Heart left ventricle (tissue), 16 donors: Measurements from ENCODE around the gene CLEC4D. TPM values are rescaled to one million over a fixed set of nuclear protein-coding genes. Genes with fewer than 3 reads are reported as not detected.

Experiments used
- ATAC-seq, 4 donors: fragments of 200-7000 bp; cut with Tn5 transposase; one replicate each; pipeline ENCODE4 v1.9.1; 2020 to 2022; ENCODE audit warnings: moderate library complexity in 4 of 4, mild to moderate bottlenecking in 3 of 4, moderate number of reproducible peaks in 1 of 4
- DNase-seq, 5 donors: peaks; one replicate each; pipeline ENCODE4 v3.0.0-alpha.2; 2020
- H3K27ac ChIP-seq, 12 donors: fragments of 200-600 bp; sonication (generic) in 4 of 12; one replicate each; pipeline versions ENCODE4 v1.5.0 to v1.8.0; 2016 to 2022; ENCODE audit warnings: mild to moderate bottlenecking in 2 of 12
- H3K27me3 ChIP-seq, 9 donors: fragments of 200-600 bp; sonication (generic) in 2 of 9; one replicate each; pipeline versions ENCODE4 v1.5.1 to v1.8.0; 2016 to 2022; ENCODE audit warnings: mild to moderate bottlenecking in 3 of 9
- H3K36me3 ChIP-seq, 9 donors: fragments of 200-600 bp; sonication (generic) in 2 of 9; one replicate each; pipeline versions ENCODE4 v1.5.0 to v1.8.0; 2018 to 2022; ENCODE audit warnings: mild to moderate bottlenecking in 2 of 9
- H3K4me1 ChIP-seq, 12 donors: fragments of 200-600 bp; sonication (generic) in 4 of 12; one replicate each; pipeline versions ENCODE4 v1.5.0 to v1.8.0; 2016 to 2022; ENCODE audit warnings: mild to moderate bottlenecking in 3 of 12
- H3K4me3 ChIP-seq, 12 donors: fragments of 200-600 bp; sonication (generic) in 4 of 12; one replicate each; pipeline versions ENCODE4 v1.5.0 to v1.8.0; 2017 to 2022; ENCODE audit warnings: mild to moderate bottlenecking in 9 of 12, moderate library complexity in 4 of 12
- H3K9me3 ChIP-seq, 12 donors: fragments of 200-600 bp; sonication (generic) in 4 of 12; one replicate each; pipeline versions ENCODE4 v1.5.0 to v1.8.0; 2016 to 2022; ENCODE audit warnings: mild to moderate bottlenecking in 1 of 12
- CTCF ChIP-seq, 12 donors: fragments of 200-600 bp; sonication (generic) in 4 of 12; IDR thresholded peaks; one replicate each; pipeline versions ENCODE4 v1.5.0 to v1.8.0; 2018 to 2022; ENCODE audit warnings: antibody characterized with exemption in 12 of 12, mild to moderate bottlenecking in 5 of 12
- POLR2A ChIP-seq, 2 donors: fragments of 450-650 bp; IDR thresholded peaks; one replicate each; pipeline ENCODE4 v1.6.1; 2017; ENCODE audit warnings: antibody characterized with exemption in 2 of 2, mild to moderate bottlenecking in 2 of 2, moderate library complexity in 2 of 2
- WGBS, 4 donors: extraction: QIAGEN DNeasy Blood & Tissue Kit in 2 of 4; methylation state at CpG; one replicate each; pipeline versions ENCODE4 v1.1.5 to v1.1.7; 2013 to 2018; 5-methylcytosine and 5-hydroxymethylcytosine counted together
- intact Hi-C, 10 donors: fragments of 100-400 bp; cut with DNase I; formaldehyde crosslinking; loops; one replicate each; pipeline versions ENCODE4 v1.11.1 to v1.14.2; 2022
- polyA plus RNA-seq, 2 donors: library from polyadenylated mRNA; stranded (reverse); fragments of 200-250 nt; gene quantifications; one replicate each; pipeline ENCODE4 v1.2.3, GENCODE V29; 2013
- total RNA-seq, 9 donors: library from RNA; depleted of rRNA in 2 of 9; stranded (reverse); fragments of >200 nt in 2 of 9; fragmentation: NEBNext Ultra II Directional in 3 of 9; extraction: Animal tissue kit (Norgen Biotek cat#: 25700) in 3 of 9; gene quantifications; one replicate each; pipeline versions ENCODE4 v1.1.0 to v1.2.4, GENCODE V29; 2016 to 2023
- donor health status: ischemic (EF 13 %, LVEDD 7.1; RV severe dilation, severe dysfunction).
- donor health status: healthy with polysubstance abuse.
- donor health status: DM: no; HTN: yes; CAD: no.
- donor health status: DM: no; HTN: no; CAD: no.
- donor health status: ischemic (EF 25% LVEDD 6.9; RV normal size, moderate dysfunction).
- donor health status: ischemic (EF 25% LVEDD 5.7; RV mildly dilated, moderate dysfunction).
- donor health status: healthy.
- donor health status: DM: yes; HTN: yes; CAD: no.
- donor health status: ischemic (EF 35%, LVEDD 5.7; RV mildly dilated, moderate dysfunction).
- donor health status: nonischemic (EF 11% LVEDD 7.7; RV severe dilation, severe dysfunction).
- donor health status: DM: yes; HTN: yes; CAD: no.
- donor health status: PGD.
- donor health status: ischemic (EF 29% LVEDD 5.4; RV normal size, mild dysfunction).
- donor health status: nonischemic (EF 23%, LVEDD 6.1; RV moderate dilation, normal function).

CLEC4D gene
- total and polyA plus RNA-seq, 11 donors: 0.10 to 0.72 (median 0.30) TPM; not detected in 5

DNA sequence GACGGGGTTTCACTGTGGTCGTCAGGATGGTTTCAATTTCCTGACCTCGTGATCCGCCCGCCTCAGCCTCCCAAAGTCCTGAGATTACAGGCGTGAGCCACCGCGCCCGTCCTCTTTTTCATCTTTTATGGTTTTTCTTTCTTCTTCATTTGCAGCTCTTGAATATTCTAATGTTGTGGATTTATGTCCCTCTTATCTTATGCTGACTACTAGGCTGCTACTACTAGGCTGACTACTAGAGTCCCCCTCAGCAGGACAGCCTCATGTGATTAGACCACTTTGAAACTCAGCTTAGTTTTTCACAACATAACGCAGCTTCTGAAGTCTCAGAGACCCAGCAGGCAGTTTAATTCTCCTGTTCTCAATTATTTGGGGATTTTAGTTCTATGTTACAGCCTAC is 28.3 kb downstream of the CLEC4D start:
- ATAC-seq: no peak
- peaks cover 0 to 19% (median 0%) of the 10 kb centered on the region in 9 donors for H3K27me3 ChIP-seq
- 81 to 86% (median 85%) methylated on average over 10 of the region's 10 CpGs for whole genome bisulfite sequencing, 4 donors
- H3K36me3 ChIP-seq: no peaks in the 10 kb centered on the region
- no peak for TF ChIP-seq CTCF (IDR thresholded peaks at IDR 0.05)
- no peak for TF ChIP-seq POLR2A (IDR thresholded peaks at IDR 0.05)
- intact Hi-C loops: loop anchor here in 7 of 10 donors (5.0 to 10.0 kb wide), 5 partner anchors 66 to 506 kb away; partner anchors contain the start of gene A2ML1 (in 1 of the 7)
- no peak for DNase-seq
- no peaks in the 10 kb centered on the region for H3K9me3 ChIP-seq
- peak overlapping the region in 2 of 12 donors; percentile 19 to 75 for H3K27ac ChIP-seq
- peak overlapping the region in 1 of 12 donors; percentile 28 for H3K4me3 ChIP-seq
- H3K4me1 ChIP-seq: peaks cover 0 to 9% (median 0%) of the 10 kb centered on the region in 12 donors

GRCh38 chr12:8544295-8544694 is 31.0 kb downstream of the CLEC4D start:
- H3K36me3 ChIP-seq: no peaks in the 10 kb centered on the region
- no peak for TF ChIP-seq POLR2A (IDR thresholded peaks at IDR 0.05)
- TF ChIP-seq CTCF (IDR thresholded peaks at IDR 0.05): peak; percentile 75 to 97 (median 92)
- no peaks in the 10 kb centered on the region for H3K9me3 ChIP-seq
- 0 to 4% (median 0%) methylated on average over 3 of the region's 3 CpGs for WGBS, 4 donors
- peaks cover 0 to 9% (median 0%) of the 10 kb centered on the region in 12 donors for H3K4me1 ChIP-seq
- intact Hi-C loops: loop anchor here in 9 of 10 donors (2.0 to 10.0 kb wide), 6 partner anchors 63 to 503 kb away; partner anchors contain the start of gene A2ML1 (in 1 of the 9)
- peak in 4 of 5 donors; percentile 51 to 62 (median 56) for DNase-seq
- no peak overlapping the region for H3K27ac ChIP-seq
- peak; percentile 54 to 65 (median 62) for ATAC-seq
- H3K27me3 ChIP-seq: peaks cover 0 to 16% (median 0%) of the 10 kb centered on the region in 9 donors
- no peak overlapping the region for H3K4me3 ChIP-seq

GRCh38 chr12:8546591-8546990 is 33.3 kb downstream of the CLEC4D start:
- Histone ChIP-seq H3K36me3 (no peaks in the 10 kb centered on the region), H3K4me1 (peaks cover 0 to 4% (median 0%) of the 10 kb centered on the region in 12 donors), H3K4me3 (no peak overlapping the region), H3K27me3 (peaks cover 0 to 20% (median 0%) of the 10 kb centered on the region in 9 donors), H3K27ac (no peak overlapping the region), H3K9me3 (no peaks in the 10 kb centered on the region)
- TF ChIP-seq POLR2A (IDR thresholded peaks at IDR 0.05): no peak
- no peak for TF ChIP-seq CTCF (IDR thresholded peaks at IDR 0.05)
- intact Hi-C loops: loop anchor here in 5 of 10 donors (5.0 to 10.0 kb wide), 4 partner anchors 66 to 498 kb away; partner anchors contain the start of genes A2ML1 (in 1 of the 5) and AICDA (in 1 of the 5)
- WGBS, 4 donors: 73 to 87% (median 80%) methylated on average over 3 of the region's 3 CpGs
- DNase-seq (no peak), ATAC-seq (no peak)

GRCh38 chr12:8547645-8548044 is 34.3 kb downstream of the CLEC4D start:
- Histone ChIP-seq H3K4me3 (no peak overlapping the region), H3K27ac (no peak overlapping the region), H3K9me3 (no peaks in the 10 kb centered on the region), H3K27me3 (peaks cover 0 to 12% (median 0%) of the 10 kb centered on the region in 9 donors), H3K36me3 (no peaks in the 10 kb centered on the region), H3K4me1 (no peaks in the 10 kb centered on the region)
- intact Hi-C loops: loop anchor here in 5 of 10 donors (5.0 to 10.0 kb wide), 4 partner anchors 65 to 497 kb away; partner anchors contain the start of genes A2ML1 (in 1 of the 5) and AICDA (in 1 of the 5)
- DNase-seq (no peak), ATAC-seq (no peak)
- TF ChIP-seq CTCF (IDR thresholded peaks at IDR 0.05) (no peak), POLR2A (IDR thresholded peaks at IDR 0.05) (no peak)
- 41 to 88% (median 63%) methylated on average over 2 of the region's 2 CpGs for WGBS, 4 donors
